ENCODE results near the gene RASSF3.

GRCh38 chr12:64745259-64745807 is 135.0 kb downstream of the RASSF3 start:
- TF ChIP-seq CTCF (IDR thresholded peaks at IDR 0.05) = no peak
- TF ChIP-seq POLR2A (IDR thresholded peaks at IDR 0.05) = no peak

Measured in adrenal gland (tissue), 5 donors.